ENCODE data around the gene CLDN14.
"Not testable (repeated sequence)": the region's sequence is repeated elsewhere in the genome, so short reads cannot be mapped to it uniquely, and the experiment has no call there.

CLDN14 gene

DNA sequence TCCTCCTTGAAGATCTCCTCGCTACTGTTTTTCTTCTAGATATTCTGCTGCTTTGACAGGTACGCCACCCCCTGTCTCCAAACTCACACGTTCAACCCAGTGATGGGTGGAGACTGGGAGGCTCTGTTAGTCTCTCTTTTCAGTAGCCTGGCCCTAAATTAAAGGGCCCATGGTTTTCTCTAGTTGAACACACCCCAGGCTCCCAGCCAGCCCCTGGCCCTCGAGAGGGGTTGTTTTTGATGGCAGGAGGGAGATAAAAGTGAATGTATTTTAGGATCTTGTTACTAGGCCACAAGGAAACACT is 21.6 kb upstream of the CLDN14 start:
- no peak for DNase-seq (ENCODE audit: low spot score)

DNA sequence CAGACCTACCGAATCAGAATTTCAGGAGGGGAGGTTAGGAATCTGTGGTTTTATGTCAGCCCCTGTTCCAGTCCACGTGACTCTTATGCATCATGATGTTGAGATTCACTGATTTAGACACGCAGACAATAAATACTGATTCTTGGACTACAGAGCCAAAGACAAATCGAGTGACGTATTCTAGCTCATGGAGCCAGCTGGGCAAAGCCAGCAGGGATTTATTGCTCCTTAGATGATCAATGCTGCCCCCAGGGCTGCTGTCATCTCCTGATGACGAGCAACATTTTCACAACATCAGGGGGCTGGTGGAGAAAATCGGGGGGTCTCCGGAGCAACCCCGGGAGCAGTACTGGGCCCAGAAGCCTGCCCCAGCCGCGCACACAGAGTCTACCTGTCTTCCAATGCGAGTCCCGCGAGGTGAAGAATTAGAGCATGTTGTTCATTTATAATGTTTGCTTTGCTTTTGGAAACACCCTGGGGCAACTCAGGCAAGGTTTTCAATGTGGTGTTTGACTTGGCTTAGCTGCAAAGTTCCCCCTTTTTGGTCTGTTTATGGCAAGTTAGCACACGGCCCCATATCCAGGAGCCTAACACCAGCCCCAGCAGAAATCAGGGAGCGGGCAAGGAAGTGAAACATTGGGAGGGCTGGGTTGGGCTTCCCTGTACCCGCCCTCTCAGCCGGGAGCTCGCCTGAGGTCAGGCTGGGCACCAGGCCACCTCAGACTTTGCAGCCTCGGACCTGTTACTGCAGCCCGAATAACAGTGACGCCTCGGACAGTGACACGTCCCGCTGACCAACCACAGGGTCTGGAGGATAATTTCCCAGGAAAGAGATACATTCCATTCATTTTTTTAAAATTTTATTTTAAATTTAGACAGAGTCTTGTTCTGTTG is 19.9 kb upstream of the CLDN14 start:
- peak; percentile 50 for DNase-seq (ENCODE audit: low spot score)

DNA sequence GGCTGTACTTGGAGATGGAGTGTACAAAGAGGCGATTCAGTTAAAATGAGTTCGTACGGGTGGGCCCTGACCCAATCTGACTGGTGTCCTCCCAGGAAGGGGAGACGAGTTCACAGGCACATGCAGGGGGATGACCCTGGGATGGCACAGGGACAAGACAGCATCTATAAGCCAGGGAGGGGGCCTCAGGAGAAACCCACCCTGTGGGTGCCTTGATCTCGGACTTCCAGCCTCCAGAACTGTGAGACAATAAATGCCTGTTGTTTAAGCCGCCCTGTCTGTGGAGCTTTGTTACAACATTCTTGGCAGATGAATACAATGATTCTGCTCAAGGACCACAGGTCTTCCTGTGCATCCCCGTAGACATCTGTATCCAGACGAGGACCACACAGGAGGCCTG is 14.6 kb upstream of the CLDN14 start:
- DNase-seq (ENCODE audit: low spot score) = no peak

DNA sequence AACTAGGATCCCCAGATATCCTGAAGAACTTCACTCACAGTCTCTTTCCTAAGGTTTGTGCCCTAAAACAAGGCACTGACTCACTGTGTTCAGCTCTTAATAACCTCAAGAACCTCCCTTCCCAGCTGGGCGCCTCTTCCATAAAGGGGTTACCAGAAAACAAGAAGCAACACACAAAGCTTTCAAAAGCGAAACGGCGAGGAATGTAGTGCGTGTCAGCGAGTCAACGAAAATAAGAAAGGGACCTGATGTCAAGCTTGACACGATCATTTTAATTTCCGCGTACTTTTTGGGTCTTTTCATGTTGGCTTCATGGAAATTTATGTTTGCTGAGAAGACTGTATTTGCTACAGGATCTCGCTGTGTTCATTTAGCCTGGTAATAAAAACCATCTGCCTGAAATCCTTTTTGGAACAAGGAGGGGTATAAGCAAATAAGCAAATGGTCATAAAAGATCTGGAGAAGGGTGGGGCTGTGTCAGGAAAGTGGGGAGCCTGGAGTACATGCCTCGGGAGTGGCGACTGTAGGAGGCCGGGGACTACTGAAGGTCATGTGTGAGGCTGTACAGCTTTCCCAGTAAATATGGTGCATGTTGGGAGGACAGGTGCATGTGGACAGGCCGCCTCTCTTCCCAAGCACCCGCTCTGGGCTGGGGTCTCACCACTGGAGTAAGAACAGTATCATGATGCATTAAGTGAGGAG is 11.4 kb upstream of the CLDN14 start:
- DNase-seq (ENCODE audit: low spot score) = no peak

DNA sequence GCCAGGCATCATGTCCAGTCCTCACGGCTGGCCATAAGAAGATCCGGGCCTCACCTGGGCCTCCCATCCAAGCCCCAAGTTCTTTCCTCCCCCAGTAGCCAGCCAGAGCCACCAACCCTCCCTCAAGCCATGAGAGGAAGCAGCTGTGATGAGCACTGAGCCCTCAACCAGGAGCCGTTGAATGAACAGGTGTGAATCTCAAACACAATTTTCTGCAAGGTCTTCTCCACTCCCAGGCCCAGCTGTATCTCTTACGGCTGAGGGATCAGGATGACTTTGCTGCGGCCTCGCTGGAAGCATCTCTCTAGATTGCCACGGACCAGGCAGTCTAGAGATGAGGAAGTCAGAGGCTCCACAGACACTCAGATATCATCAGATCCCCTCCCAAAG is 9.8 kb upstream of the CLDN14 start:
- DNase-seq (ENCODE audit: low spot score) = no peak

DNA sequence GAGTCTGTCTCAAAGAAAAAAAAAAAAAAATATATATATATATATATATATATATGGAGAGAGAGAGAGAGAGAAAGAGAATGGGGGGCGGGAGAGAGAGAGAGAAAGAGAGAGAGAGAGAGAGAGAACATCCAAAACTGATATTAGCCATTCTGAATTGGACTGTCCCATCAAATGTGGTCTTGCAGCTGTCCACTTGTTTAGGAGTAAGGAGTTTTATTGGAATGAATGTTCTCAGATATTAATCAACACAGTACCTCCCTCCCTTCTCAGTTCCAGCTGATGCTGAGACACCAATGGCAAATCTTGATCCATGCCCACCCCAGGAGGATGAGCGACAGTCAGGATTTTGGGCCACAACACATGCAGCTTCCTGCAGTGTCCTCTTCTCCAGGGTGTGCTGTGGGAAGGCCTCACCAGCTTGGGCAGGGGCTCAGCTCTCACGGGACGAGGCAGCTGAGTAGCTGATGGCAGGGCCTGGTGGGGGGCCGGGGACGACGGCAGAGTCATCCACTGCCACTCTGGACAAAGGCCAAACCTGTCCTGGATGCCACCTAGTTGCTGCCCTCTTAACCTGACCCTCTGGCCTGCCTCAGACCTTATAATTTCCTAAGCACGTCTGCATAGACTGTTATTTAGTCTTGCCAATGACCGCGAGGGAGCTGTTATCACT is 9.3 kb upstream of the CLDN14 start:
- DNase-seq (ENCODE audit: low spot score) = no peak

DNA sequence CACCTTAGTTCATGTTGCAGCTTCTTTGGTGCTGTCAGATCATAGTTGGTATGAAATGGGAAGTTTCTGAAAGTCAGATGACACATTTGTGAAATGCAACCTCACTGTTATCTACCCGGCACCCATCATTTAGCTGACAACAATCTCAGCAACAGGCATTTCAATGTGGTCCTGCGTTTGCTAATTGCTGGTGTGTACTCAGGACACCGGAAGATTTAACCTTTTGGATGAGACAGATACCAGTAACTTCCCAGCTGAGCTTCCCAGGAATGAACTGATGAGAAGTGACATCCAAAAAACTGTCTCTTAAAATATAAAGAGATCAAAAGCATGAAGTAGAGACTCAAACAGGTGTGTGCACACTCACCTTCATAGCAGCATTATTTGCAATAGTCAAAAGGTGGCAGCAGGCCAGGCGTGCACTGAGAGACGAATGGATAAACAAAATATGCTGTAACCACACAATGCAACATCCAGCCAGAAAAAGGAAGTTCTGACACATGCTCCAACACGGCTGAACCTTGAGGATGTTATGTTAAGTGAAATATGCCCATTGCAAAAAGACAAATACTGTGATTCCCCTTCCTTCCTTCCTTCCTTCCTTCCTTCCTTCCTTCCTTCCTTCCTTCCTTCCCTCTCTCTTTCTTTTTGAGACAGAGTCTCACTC is 7.9 kb upstream of the CLDN14 start:
- DNase-seq (ENCODE audit: low spot score) = no peak

DNA sequence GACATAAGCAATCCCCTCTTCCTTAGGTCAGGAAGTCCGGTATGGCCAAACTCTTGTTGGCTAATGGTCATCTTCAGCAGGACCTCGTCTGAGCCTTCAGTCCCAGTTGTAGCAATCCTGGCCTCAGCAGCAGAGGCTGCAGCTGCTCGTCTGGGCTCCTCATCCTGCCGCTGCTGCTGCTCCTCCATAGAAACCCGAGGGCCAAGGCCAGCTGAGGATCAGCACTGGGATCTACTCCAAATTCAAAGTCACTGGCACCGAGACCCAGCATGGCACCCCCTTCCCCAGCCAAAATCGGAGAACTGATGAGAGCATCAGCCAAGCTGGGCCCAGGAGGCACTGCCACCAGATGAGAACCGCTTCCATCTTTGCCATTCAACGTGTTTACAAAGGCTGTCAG is 6.3 kb upstream of the CLDN14 start:
- no peak for DNase-seq (ENCODE audit: low spot score)

DNA sequence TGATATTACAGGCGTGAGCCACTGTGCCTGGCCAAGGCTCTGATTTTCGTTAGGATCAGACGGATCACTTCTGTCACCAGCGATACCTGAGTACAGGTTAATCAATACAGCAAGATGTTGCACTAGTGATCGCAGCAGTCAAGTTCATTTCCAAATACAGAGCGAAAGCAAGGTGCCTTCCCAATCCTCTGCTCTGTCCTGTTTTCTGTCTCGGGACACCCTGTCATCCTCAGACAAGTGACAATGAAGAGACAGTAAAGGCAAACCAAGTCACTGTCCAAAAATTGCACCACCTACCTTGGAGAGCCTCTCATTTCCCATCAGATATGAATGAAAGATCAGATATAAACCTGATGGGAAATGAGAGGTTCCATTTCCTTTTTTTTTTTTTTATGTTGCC is 5.6 kb upstream of the CLDN14 start:
- DNase-seq (ENCODE audit: low spot score) = no peak

DNA sequence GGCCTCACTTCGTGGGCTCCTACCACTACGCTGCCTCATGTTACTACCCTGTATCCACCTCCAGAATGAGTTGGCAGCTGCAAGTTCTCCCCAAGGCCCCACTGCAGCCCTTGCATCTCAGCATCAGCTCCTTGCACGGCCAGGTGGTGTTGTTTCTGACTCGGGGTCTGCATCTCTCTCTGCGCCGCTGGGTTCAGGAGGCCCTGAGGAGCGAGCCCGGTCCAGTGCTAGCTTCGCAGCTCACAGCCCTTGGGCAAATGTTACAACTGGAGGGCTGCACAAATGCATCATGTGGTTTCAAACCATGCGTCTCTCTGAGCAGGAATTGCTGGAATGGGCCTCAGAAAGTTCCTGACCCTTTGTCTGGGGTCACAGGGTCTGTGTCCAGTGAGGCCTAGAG is 3.2 kb upstream of the CLDN14 start:
- no peak for DNase-seq (ENCODE audit: low spot score)

DNA sequence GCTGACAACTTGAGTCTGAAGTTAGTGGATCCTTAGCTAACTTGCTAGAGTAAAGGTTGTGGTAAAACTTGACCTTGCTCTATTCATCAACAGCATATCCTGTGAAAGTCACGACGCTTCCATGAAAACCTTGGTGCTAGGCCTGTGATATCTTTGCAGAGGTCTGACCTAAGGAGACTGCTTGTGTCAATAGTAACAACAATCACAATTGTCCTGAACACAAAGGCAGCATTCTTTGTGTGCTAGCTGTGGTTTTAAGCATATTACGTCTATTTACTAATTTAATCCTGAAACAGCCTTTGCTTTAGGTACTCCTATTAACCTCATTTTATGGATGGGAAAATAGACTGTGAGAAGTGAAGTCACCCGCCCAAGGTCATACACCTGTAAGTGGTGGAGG is 2.8 kb upstream of the CLDN14 start:
- no peak for DNase-seq (ENCODE audit: low spot score)

DNA sequence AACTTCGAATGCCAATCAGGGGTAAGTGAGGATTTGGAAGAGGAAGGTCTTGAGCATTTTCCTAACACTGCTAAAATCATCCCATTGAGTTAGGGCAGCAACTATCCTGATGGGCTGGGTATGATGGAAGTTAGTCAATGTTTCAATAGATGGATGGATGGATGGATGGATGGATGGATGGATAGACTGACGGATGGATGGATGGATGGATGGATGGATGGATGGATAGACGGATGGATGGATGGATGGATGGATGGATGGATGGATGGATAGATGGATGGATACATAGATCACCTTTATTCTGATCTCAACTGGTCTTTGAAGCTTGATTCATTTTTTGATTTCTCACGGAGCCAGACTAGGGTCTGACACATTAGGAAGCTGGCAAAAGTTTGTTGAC is 2.3 kb upstream of the CLDN14 start:
- no peak for DNase-seq (ENCODE audit: low spot score)

DNA sequence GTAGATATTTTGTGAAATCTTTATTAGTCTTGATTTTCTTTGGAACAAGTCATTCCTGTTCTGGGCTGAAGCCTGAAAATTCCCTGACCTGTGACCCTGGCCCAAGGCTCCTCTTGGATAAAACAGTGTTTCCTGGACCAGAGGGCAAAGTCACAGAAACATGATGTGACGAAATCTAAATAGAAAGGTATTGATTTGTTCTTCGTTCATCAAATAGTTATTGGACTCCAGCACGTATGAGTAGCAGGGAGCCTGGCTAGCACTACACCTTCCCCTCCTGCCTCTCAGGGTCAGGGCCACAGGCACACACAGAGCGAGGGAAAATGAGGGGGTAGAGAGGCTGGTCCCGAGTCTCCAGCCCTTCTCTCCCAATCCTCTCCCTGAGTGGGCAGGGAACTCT is 1.7 kb upstream of the CLDN14 start:
- DNase-seq (ENCODE audit: low spot score) = no peak

DNA sequence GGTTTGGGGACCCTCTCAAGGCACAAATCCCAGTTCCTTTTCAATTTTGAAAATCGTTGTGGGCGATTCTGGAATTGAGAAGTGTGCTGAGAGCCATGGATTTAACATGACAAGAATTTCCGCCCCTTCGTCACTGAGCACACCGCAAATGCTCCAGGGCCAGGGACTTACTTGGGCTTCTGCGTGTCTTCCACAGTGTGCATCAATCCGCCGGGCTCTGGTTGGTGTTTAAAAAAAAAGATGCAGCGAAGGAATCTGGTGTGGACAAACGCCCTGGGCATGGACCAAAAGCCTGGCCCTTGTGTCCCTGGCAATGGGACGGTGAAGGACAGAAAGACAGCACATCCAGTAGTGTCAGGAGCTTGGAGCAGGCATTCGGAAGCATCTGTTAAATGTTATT is 696 bp upstream of the CLDN14 start:
- DNase-seq (ENCODE audit: low spot score) = no peak

DNA sequence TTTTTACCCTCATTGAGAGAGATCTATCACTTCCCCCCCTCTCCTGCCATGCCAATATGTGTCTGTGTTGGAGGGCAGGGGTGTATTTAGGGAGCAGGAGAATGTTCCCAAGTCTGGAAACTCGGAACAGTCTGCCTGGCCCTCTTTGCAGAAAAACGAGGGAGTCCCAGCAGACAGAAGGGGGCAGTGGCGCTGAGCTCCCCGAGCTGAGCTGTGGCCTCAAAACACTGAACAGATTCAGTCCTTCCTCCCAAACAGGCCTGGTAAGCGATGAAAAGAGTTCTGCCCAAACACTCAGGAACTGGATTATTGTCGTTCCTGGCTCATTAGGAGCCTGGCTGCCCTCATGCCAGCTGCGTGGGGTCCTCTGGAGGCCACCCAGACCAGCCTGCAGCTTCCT is 981 bp downstream of the CLDN14 start:
- peak; percentile 67 for DNase-seq (ENCODE audit: low spot score)

DNA sequence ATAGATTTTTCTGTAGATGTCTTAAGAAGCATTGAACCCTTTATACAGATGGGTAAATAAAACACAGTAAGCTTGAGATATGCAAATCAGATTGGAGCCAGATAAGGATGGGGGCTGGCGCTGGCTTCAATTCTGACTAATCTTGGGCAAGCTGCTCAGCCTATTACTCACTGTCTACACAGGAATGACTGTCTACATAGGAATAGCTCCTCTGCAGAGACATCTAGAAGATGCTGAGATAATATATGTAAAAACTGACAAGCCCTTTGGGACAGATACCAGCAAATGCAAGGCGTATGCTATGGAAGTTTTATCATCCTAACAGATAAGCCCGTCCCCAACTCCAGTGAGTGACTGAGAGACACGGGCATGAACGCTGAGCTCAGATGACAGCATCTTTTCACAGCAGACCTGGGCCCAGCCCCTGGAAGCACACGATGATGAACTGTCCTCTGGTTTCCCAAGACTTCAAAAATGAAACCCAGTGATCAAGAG is 1.7 kb downstream of the CLDN14 start:
- no peak for DNase-seq (ENCODE audit: low spot score)

DNA sequence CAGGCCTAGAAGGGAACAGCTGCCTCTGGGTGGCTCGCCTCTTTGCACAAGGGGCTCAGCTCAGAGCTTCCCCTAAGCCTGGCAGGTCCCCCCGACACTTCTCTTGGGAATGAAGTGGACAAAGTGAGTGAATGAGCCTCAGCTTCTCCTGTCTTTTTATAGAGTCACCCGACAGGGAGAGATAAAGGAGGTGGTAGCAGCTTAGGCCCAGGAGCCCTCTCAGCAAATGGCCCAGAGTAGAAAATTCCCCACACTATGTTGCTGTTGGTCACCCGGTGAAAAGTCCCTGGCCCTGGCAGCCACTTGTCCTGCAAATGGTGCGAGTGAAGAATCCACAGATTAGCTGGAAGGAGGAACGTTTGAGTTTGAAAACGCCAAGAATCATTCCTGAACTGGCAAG is 2.4 kb downstream of the CLDN14 start:
- no peak for DNase-seq (ENCODE audit: low spot score)

DNA sequence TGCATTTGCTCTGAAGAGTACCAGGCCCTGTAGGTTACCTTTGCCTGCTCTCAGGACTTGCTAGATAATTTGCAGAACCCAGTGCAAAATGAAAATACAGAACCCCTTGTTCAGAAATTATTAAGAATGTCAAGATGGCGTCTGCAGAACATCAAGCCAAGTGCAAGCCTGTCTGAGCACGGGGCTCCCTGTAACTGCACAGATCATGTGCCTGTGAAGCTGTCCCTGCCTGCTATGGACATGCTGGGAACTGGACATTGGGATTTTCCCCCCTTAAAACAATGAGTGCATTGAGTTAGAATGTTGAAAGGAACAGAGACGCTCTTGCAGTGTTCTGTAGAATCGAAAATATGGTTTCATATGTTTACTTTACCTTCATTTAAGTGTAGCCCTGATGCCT is 2.9 kb downstream of the CLDN14 start:
- DNase-seq (ENCODE audit: low spot score) = no peak

DNA sequence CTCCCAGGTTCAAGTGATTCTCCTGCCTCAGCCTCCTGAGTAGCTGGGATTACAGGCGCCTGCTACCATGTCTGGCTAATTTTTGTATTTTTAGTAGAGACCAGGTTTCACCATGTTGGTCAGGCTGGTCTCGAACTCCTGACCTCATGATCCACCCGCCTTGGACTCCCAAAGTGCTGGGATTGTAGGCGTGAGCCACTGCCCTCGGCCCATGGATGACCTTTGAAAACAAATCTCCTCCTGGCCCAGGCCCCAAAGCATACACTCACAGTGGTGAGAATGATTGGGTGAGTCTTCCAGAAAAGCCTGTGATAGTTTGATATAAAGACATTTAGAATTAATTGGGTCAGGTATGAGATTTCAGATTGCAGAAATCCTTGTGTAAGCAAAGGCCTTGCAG is 3.4 kb downstream of the CLDN14 start:
- not testable (repeated sequence) for DNase-seq (ENCODE audit: low spot score)

DNA sequence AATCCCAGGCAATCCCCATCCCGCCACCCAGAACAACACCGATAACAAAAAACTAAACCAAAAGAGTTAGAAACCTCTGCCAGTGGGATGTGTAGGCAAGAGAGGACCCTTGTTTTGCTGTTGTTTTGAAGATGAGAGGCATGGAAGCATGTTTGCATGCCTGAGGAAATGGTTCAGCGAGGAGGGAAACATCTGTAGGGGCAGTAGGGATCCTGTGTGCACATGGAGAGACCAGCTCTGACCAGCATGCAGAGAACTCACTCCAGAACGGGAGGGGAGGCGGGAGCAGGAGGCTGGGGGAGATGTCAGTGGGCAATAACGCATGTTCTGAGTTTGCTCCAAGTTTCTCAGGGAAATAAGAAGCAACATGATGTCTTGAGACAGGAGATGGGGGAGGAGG is 5.3 kb downstream of the CLDN14 start:
- no peak for DNase-seq (ENCODE audit: low spot score)

DNA sequence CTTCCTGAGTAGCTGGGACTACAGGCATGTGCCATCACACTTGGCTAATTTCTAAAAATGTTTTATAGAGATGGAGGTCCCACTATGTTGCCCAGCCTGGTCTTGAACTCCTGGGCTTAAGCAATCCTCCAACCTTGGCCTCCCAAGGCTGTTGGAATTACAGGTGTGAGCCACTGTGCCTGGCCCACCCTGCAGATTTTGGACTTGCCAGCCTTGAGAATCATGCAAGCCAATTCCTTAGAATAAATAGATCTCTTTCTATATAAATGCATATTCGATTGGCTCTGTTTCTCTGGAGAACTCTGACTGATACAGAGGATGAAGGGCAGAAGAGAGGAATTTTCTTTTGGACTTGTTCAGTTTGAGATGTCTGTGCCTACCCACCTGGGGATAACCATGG is 6.7 kb downstream of the CLDN14 start:
- no peak for DNase-seq (ENCODE audit: low spot score)

DNA sequence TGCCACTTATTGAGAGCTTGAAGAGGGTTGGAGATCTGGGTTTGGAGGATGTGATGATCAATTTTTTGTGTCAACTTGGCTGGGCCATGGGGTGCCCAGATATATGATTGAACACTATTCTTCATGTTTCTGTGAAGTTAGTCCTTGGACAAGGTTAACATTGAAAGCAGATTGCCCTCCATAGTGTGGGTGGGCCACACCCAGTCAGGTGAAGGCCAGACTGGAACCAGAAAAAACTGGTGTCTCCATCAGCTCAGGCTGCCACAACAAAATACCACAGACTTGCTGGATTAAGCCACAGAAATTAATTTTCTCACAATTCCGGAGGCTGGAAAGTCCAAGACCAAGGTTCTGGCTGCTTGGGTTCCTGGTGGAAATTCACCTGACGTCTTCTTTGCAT is 7.5 kb downstream of the CLDN14 start:
- DNase-seq (ENCODE audit: low spot score) = no peak
